Neural crest cell (in vitro differentiated cells): ENCODE results near the gene ZNF423. TPM values are rescaled to one million over a fixed set of nuclear protein-coding genes. Genes with fewer than 3 reads are reported as not detected.

Source experiments
- DNase-seq: peaks from one replicate; pipeline ENCODE4 v3.0.0; 2021; ENCODE audit warnings: low read depth, mixed read lengths, low spot score
- H3K27ac Mint-ChIP-seq: one replicate; pipeline ENCODE4 v1.8.0; 2021; ENCODE audit warnings: mild to moderate bottlenecking, mixed read lengths; ENCODE audit not compliant: unreplicated experiment
- H3K27me3 Mint-ChIP-seq: 2 replicates; pipeline ENCODE4 v1.8.0; 2021; ENCODE audit warnings: low read depth, mild to moderate bottlenecking, mixed read lengths
- H3K36me3 Mint-ChIP-seq: 2 replicates; pipeline ENCODE4 v1.8.0; 2021; ENCODE audit warnings: low read depth, mild to moderate bottlenecking, mixed read lengths
- H3K4me1 Mint-ChIP-seq: 2 replicates; pipeline ENCODE4 v1.8.0; 2021; ENCODE audit warnings: mixed read lengths
- H3K4me3 Mint-ChIP-seq: one replicate; pipeline ENCODE4 v1.8.0; 2021; ENCODE audit warnings: mild to moderate bottlenecking, mixed read lengths
- H3K9me3 Mint-ChIP-seq: 2 replicates; pipeline ENCODE4 v1.8.0; 2021; ENCODE audit warnings: mixed read lengths
- total RNA-seq: library from RNA; stranded (reverse); gene quantifications from 2 replicates; pipeline ENCODE4 v1.2.1, GENCODE V29; 2021
- TF ChIP-seq, protein P1 (sequence below): fragments of 200-600 bp; sonication (generic); conservative IDR thresholded peaks from 2 replicates; pipeline ENCODE4 v1.5.0; 2021; ENCODE audit warnings: antibody characterized with exemption, mild to moderate bottlenecking

Gene ZNF423
- total RNA-seq, 1 donor from 2014 or later = 55.4 TPM

- Mint-ChIP-seq H3K27ac (peak overlapping the region; percentile 21), H3K9me3 (no peaks in the 10 kb centered on the region), H3K36me3 (peaks cover 17% of the 10 kb centered on the region), H3K4me3 (peak overlapping the region; percentile 56), H3K27me3 (peaks cover 10% of the 10 kb centered on the region), H3K4me1 (peaks cover 45% of the 10 kb centered on the region)
- DNase-seq = peak; percentile 61
- TF ChIP-seq, protein P1, sequence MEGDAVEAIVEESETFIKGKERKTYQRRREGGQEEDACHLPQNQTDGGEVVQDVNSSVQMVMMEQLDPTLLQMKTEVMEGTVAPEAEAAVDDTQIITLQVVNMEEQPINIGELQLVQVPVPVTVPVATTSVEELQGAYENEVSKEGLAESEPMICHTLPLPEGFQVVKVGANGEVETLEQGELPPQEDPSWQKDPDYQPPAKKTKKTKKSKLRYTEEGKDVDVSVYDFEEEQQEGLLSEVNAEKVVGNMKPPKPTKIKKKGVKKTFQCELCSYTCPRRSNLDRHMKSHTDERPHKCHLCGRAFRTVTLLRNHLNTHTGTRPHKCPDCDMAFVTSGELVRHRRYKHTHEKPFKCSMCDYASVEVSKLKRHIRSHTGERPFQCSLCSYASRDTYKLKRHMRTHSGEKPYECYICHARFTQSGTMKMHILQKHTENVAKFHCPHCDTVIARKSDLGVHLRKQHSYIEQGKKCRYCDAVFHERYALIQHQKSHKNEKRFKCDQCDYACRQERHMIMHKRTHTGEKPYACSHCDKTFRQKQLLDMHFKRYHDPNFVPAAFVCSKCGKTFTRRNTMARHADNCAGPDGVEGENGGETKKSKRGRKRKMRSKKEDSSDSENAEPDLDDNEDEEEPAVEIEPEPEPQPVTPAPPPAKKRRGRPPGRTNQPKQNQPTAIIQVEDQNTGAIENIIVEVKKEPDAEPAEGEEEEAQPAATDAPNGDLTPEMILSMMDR = no peak
Observed at GRCh38 chr16:49639739-49640431, 216.0 kb downstream of the ZNF423 start.

DNA sequence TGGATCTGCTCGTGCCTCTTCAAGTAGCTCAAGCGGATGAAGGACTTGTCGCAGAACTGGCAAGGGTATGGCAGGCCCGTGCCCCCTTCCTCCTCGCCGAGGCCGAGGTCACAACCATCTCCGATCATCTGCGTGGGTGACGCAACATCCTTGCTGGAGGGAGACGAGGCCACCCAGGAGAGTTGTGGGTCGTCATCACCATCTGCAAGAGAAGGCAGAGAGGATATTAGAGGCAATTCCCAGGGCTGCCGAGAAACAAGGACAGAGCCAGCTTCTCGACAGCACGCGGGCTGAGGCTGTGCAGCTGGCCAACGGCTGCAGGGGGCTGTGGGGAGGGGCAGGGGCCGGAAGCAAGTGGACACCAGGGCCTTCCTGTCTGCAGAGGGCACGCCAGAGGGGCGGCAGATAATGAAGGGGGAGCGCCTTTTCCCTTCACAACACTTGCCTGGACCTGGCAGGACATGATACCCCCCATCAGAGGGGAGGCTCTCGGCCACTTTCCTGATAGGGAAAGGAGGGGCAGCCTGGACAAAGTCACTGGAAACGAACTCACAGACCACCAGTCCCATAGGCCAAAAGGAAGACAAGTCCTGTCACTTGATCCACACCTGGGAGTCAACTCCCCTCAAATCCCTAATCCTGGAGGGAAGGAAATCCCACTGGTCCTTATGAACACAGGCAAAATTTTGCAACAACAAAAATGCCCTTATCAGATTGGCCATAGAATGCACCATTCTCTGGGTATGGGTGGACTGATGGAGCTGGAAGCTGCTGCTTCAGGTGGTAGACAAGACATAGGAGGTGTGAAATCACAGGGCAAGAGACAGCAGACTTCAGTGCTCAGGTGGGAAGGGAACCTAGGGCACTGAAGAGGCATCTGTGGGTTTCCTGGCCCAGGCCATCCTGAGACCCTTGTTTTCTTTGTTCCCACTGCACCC lies 217.0 kb downstream of the ZNF423 start:
- Mint-ChIP-seq H3K27me3 (peaks cover 10% of the 10 kb centered on the region), H3K4me3 (peak overlapping the region; percentile 2), H3K9me3 (no peaks in the 10 kb centered on the region), H3K4me1 (peaks cover 43% of the 10 kb centered on the region), H3K27ac (peak overlapping the region; percentile 21), H3K36me3 (peaks cover 17% of the 10 kb centered on the region)
- TF ChIP-seq, protein P1 = no peak
- no peak for DNase-seq

GRCh38 chr16:49637933-49638672 lies 217.8 kb downstream of the ZNF423 start:
- no peaks in the 10 kb centered on the region for H3K9me3 Mint-ChIP-seq
- H3K4me3 Mint-ChIP-seq = no peak overlapping the region
- no peak for DNase-seq
- H3K27me3 Mint-ChIP-seq = peaks cover 10% of the 10 kb centered on the region
- H3K36me3 Mint-ChIP-seq = peaks cover 17% of the 10 kb centered on the region
- H3K4me1 Mint-ChIP-seq = peaks cover 36% of the 10 kb centered on the region
- peak overlapping the region; percentile 19 for H3K27ac Mint-ChIP-seq
- TF ChIP-seq, protein P1 = no peak

- Mint-ChIP-seq H3K27me3 (peaks cover 10% of the 10 kb centered on the region), H3K36me3 (peaks cover 17% of the 10 kb centered on the region), H3K27ac (no peak overlapping the region), H3K4me3 (no peak overlapping the region), H3K9me3 (no peaks in the 10 kb centered on the region), H3K4me1 (peaks cover 36% of the 10 kb centered on the region)
- DNase-seq = no peak
- TF ChIP-seq, protein P1 = no peak
Observed at GRCh38 chr16:49637511-49637910, 218.4 kb downstream of the ZNF423 start.

DNA sequence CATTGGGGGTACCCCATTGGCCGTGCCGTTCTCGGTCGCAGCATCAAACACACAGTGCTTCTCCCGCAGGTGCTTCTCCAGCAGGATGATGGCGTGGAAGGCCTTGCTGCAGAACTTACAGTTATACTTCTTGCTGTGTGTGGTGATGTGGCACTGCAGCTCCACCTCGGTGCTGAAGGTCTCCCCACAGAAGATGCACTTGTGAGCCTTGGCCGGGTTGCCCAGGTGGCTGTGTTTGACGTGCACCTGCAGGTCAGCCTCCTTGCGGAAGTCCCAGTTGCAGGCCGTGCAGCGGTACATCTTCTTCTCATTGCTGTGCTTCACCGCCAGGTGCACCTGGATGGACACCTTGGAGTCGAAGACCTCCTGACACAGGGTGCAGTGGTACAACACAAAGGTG lies 219.3 kb downstream of the ZNF423 start:
- H3K9me3 Mint-ChIP-seq = no peaks in the 10 kb centered on the region
- no peak overlapping the region for H3K27ac Mint-ChIP-seq
- TF ChIP-seq, protein P1 = no peak
- no peak for DNase-seq
- H3K4me3 Mint-ChIP-seq = no peak overlapping the region
- H3K4me1 Mint-ChIP-seq = peaks cover 37% of the 10 kb centered on the region
- peaks cover 17% of the 10 kb centered on the region for H3K36me3 Mint-ChIP-seq
- peaks cover 6% of the 10 kb centered on the region for H3K27me3 Mint-ChIP-seq
